HepG2 (cell line): ENCODE data around the gene EPHB4. TPM values are rescaled to one million over a fixed set of nuclear protein-coding genes. Genes with fewer than 3 reads are reported as not detected.

Experiments
- ATAC-seq: fragments of 200-7000 bp; cut with Tn5 transposase; 3 replicates; pipeline ENCODE4 v1.9.1; 2020; ENCODE audit warnings: mild to moderate bottlenecking, moderate library complexity
- BruUV-seq: library from RNA; stranded (reverse); fragments of 400-500 nt; replicated peaks from 2 replicates; lab custom pipeline; 2021; lab: Mats Ljungman, UMichigan
- CTCF ChIA-PET: fragments of 300-600 bp; formaldehyde crosslinking; extraction: SDS; loops from one replicate; lab custom pipeline; 2021; ENCODE audit warnings: low total read pairs, inconsistent platforms, low intra/inter-chr PET ratio; lab: Yijun Ruan, JAX
- POLR2A ChIA-PET: fragments of 350-600 bp; sonication (Branson Sonifier 250); formaldehyde crosslinking; loops from one replicate; lab custom pipeline; 2020; ENCODE audit warnings: antibody characterized with exemption, inconsistent platforms; lab: Yijun Ruan, JAX
- DNase-seq: peaks from one replicate; pipeline ENCODE4 v3.0.0-alpha.2; 2015; ENCODE audit warnings: low spot score
- FAIRE-seq: peaks from 3 replicates; lab custom pipeline; 2011; peaks lifted over from hg19 to GRCh38; lab: Jason Lieb, UNC
- H2AFZ ChIP-seq: one replicate; pipeline ENCODE4 v1.6.1; 2011; ENCODE audit warnings: low read length, inconsistent platforms
- H3K27ac ChIP-seq: fragments of 300-600 bp; 3 replicates; pipeline ENCODE4 v1.8.0; 2011; ENCODE audit warnings: mixed run types, mild to moderate bottlenecking, mixed read lengths, low read length, inconsistent platforms; ENCODE audit not compliant: insufficient read depth; ENCODE audit errors: extremely low read length
- H3K27me3 ChIP-seq, 2 experiments: fragments of 200-600 bp in 1 of 2; 2 replicates in 1 of 2; 3 replicates in 1 of 2; pipeline versions ENCODE4 v1.6.0 to v1.8.0; 2011; ENCODE audit warnings: low read length in 2 of 2, mild to moderate bottlenecking in 2 of 2, moderate library complexity in 2 of 2, inconsistent platforms in 1 of 2; ENCODE audit not compliant: insufficient read depth in 2 of 2, control insufficient read depth in 1 of 2
- H3K36me3 ChIP-seq, 2 experiments: fragments of 200-600 bp in 1 of 2; replicated peaks in 1 of 2; 2 replicates in 1 of 2; 3 replicates in 1 of 2; pipeline versions ENCODE4 v1.5.1 to v1.8.0; 2011; ENCODE audit warnings: low read length in 2 of 2, inconsistent platforms in 1 of 2; ENCODE audit not compliant: insufficient read depth in 2 of 2, control insufficient read depth in 1 of 2
- H3K4me1 ChIP-seq: 2 replicates; pipeline ENCODE4 v1.5.1; 2012; ENCODE audit warnings: low read length, inconsistent platforms; ENCODE audit not compliant: insufficient read depth
- H3K4me2 ChIP-seq: 2 replicates; pipeline ENCODE4 v1.6.0; 2011; ENCODE audit warnings: low read depth, low read length, inconsistent platforms
- H3K4me3 ChIP-seq, 3 experiments: fragments of 200-600 bp in 1 of 3; sonication (generic), shearing (Covaris generic) in 1 of 3; replicated peaks in 1 of 3; 2 replicates each; pipeline ENCODE4 v1.5.1; 2011 to 2016; ENCODE audit warnings: low read length in 3 of 3, inconsistent platforms in 2 of 3, low read depth in 2 of 3, mild to moderate bottlenecking in 2 of 3, control low read depth in 1 of 3, mixed read lengths in 1 of 3; ENCODE audit not compliant: insufficient read depth in 1 of 3
- H3K79me2 ChIP-seq: one replicate; pipeline ENCODE4 v1.6.1; 2011; ENCODE audit warnings: low read length, inconsistent platforms; ENCODE audit not compliant: insufficient read depth
- H3K9ac ChIP-seq: 2 replicates; pipeline ENCODE4 v1.6.0; 2011; ENCODE audit warnings: mild to moderate bottlenecking, low read depth, low read length, inconsistent platforms; ENCODE audit not compliant: insufficient read depth
- H3K9me3 ChIP-seq: 2 replicates; pipeline ENCODE4 v1.5.1; 2012; ENCODE audit warnings: mild to moderate bottlenecking, low read length
- H4K20me1 ChIP-seq: 2 replicates; pipeline ENCODE4 v1.6.0; 2011; ENCODE audit warnings: inconsistent platforms, mild to moderate bottlenecking, low read length, moderate library complexity; ENCODE audit not compliant: insufficient read depth
- AGO2 ChIP-seq: fragments of 200-400 bp; formaldehyde crosslinking; optimal IDR thresholded peaks from 2 replicates; pipeline ENCODE3; 2017; ENCODE audit warnings: mild to moderate bottlenecking, low read depth, low read length, moderate library complexity
- EEA1 ChIP-seq: sonication (generic); formaldehyde crosslinking; IDR thresholded peaks from 2 replicates; pipeline ENCODE4 v1.5.1; 2020; ENCODE audit warnings: mild to moderate bottlenecking, missing genetic modification reagents, borderline replicate concordance
- HHEX ChIP-seq: IDR thresholded peaks from 2 replicates; pipeline ENCODE4 v1.6.1; 2016; ENCODE audit warnings: control low read depth
- MAFK ChIP-seq, 2 experiments: IDR thresholded peaks in 1 of 2; conservative IDR thresholded peaks in 1 of 2; 2 replicates each; pipeline ENCODE4 v1.6.1; 2011; ENCODE audit warnings: improper control_type of control experiment in 2 of 2, low read length in 2 of 2
- MEF2D ChIP-seq: sonication (generic); formaldehyde crosslinking; IDR thresholded peaks from 2 replicates; pipeline ENCODE4 v1.5.1; 2020; ENCODE audit warnings: mild to moderate bottlenecking, missing genetic modification reagents
- MEIS1 ChIP-seq: sonication (generic); formaldehyde crosslinking; IDR thresholded peaks from 2 replicates; pipeline ENCODE4 v1.9.0; 2021; ENCODE audit warnings: mild to moderate bottlenecking, missing genetic modification reagents, moderate library complexity, borderline replicate concordance
- MYNN ChIP-seq: sonication (generic); formaldehyde crosslinking; IDR thresholded peaks from 2 replicates; pipeline ENCODE4 v1.4.0; 2020; ENCODE audit warnings: mild to moderate bottlenecking, low read depth, missing genetic modification reagents
- STAT6 ChIP-seq: sonication (generic); formaldehyde crosslinking; IDR thresholded peaks from 2 replicates; pipeline ENCODE4 v1.4.0; 2020; ENCODE audit warnings: missing genetic modification reagents, mild to moderate bottlenecking, borderline replicate concordance
- ZNF335 ChIP-seq: sonication (generic); formaldehyde crosslinking; IDR thresholded peaks from 2 replicates; pipeline ENCODE4 v1.4.0; 2020; ENCODE audit warnings: missing genetic modification reagents
- ZNF674 ChIP-seq: sonication (generic); formaldehyde crosslinking; IDR thresholded peaks from 2 replicates; pipeline ENCODE4 v1.5.0; 2020; ENCODE audit warnings: low read depth, mild to moderate bottlenecking, missing genetic modification reagents
- WGBS: methylation state at CpG from one replicate; pipeline ENCODE4 v1.1.6; 2017; ENCODE audit warnings: low lambda C conversion rate; 5-methylcytosine and 5-hydroxymethylcytosine counted together
- in situ Hi-C: cut with HindIII; loops from 2 replicates; pipeline ENCODE4 v1.10.0; 2017; ENCODE audit warnings: low pct_unique_long_range_greater_than_20kb; ENCODE audit not compliant: extremely low pct_ligation_motif_present
- intact Hi-C: fragments of 100-400 bp; cut with micrococcal nuclease; formaldehyde crosslinking; loops from one replicate; pipeline ENCODE4 v1.10.0; 2022; ENCODE audit not compliant: unreplicated experiment
- polyA plus RNA-seq, 8 experiments: library from polyadenylated mRNA; depleted of rRNA in 3 of 8; stranded (reverse) in 7 of 8; unstranded in 1 of 8; fragments of >200 nt; fragmentation: Illumina TruSeq in 4 of 8; extraction: Trizol in 4 of 8; gene quantifications; 2 replicates each; pipeline versions ENCODE4 v1.2.1 to v1.2.3, GENCODE V29; 2011 to 2016; ENCODE audit warnings: low read depth in 4 of 8, missing spikeins in 1 of 8, mixed read lengths in 1 of 8; ENCODE audit not compliant: insufficient read depth in 1 of 8
- total RNA-seq, 5 experiments: library from RNA; depleted of rRNA; stranded (reverse); fragments of >200 nt; fragmentation: Illumina TruSeq; extraction: Trizol; gene quantifications; 2 replicates each; pipeline ENCODE4 v1.2.3, GENCODE V29; 2016; ENCODE audit warnings: low read depth in 1 of 5

EPHB4 gene
- total and polyA plus RNA-seq, 2 of the 13 experiments (the other 11 are each of a cell fraction or from before 2014, with no cell fraction given): 61.4 to 69.6 TPM

GRCh38 chr7:100867040-100867775, 39.9 kb upstream of the EPHB4 start, which contains the start of gene TRIP6 (continued):
- TF ChIP-seq STAT6: no peak
- TF ChIP-seq ZNF335 (CRISPR knock-in tag): no peak
- no peak for TF ChIP-seq MAFK (conservative IDR thresholded peaks at IDR 0.05 in 1 of 2, IDR thresholded peaks at IDR 0.05 in 1 of 2; ENCODE audit: low read length in 2 of 2)
- no peak for TF ChIP-seq HHEX (CRISPR knock-in tag)
- TF ChIP-seq AGO2: peak; percentile 34
- no peak for TF ChIP-seq MEF2D (CRISPR knock-in tag)
- no peak for TF ChIP-seq MYNN (CRISPR knock-in tag)
- no peak for TF ChIP-seq MEIS1 (CRISPR knock-in tag)
- TF ChIP-seq, all 625 proteins: peak for 3

GRCh38 chr7:100866729-100867039, 39.4 kb upstream of the EPHB4 start:
- intact Hi-C loops: no loop called here
- ChIA-PET CTCF (no interaction called here), POLR2A (no interaction called here)
- no peaks in the 10 kb centered on the region for H4K20me1 ChIP-seq
- no peak overlapping the region for H2AFZ ChIP-seq
- no TSS peak for BruUV-seq
- no peak overlapping the region for H3K4me3 ChIP-seq
- ATAC-seq: no peak
- in situ Hi-C loops: no loop called here
- FAIRE-seq: no peak
- H3K4me2 ChIP-seq: no peak overlapping the region
- 92% methylated on average over 3 of the region's 5 CpGs for WGBS
- no peak for DNase-seq
- TF ChIP-seq EEA1 (CRISPR knock-in tag) (no peak), ZNF674 (CRISPR knock-in tag) (no peak)
- no peaks in the 10 kb centered on the region for H3K9me3 ChIP-seq
- no peaks in the 10 kb centered on the region; a peak in 1 of 5 replicates for H3K27me3 ChIP-seq
- H3K4me1 ChIP-seq: peaks cover 19% of the 10 kb centered on the region
- no peaks in the 10 kb centered on the region for H3K79me2 ChIP-seq
- H3K9ac ChIP-seq: no peak overlapping the region
- H3K36me3 ChIP-seq: no peaks in the 10 kb centered on the region; a peak in 1 of 5 replicates
- H3K27ac ChIP-seq: no peak overlapping the region
